MCF 10A (cell line): ENCODE results near the gene TRPM8. TPM values are rescaled to one million over a fixed set of nuclear protein-coding genes. Genes with fewer than 3 reads are reported as not detected.

Source experiments
- BruUV-seq: library from RNA; stranded (reverse); fragments of 400-500 nt; replicated peaks from 2 replicates; lab custom pipeline; 2021; lab: Mats Ljungman, UMichigan
- CTCF ChIA-PET: fragments of 300-600 bp; sonication (Branson Sonifier 250); formaldehyde crosslinking; extraction: SDS; loops from one replicate; lab custom pipeline; 2021; ENCODE audit warnings: antibody characterized with exemption, inconsistent platforms; lab: Yijun Ruan, JAX
- POLR2A ChIA-PET: fragments of 300-600, 350-650 bp; sonication (Branson Sonifier 250); formaldehyde crosslinking; extraction: SDS; loops from one replicate; lab custom pipeline; 2020; ENCODE audit warnings: antibody characterized with exemption, inconsistent platforms; lab: Yijun Ruan, JAX
- DNase-seq: peaks from one replicate; pipeline ENCODE4 v3.0.0-alpha.2; 2018; ENCODE audit not compliant: unreplicated experiment
- H3K27ac Mint-ChIP-seq: one replicate; pipeline ENCODE4 v1.8.0; 2022; ENCODE audit warnings: mild to moderate bottlenecking, low read depth, mixed read lengths; ENCODE audit not compliant: unreplicated experiment
- H3K27me3 Mint-ChIP-seq: one replicate; pipeline ENCODE4 v1.8.0; 2022; ENCODE audit warnings: mixed read lengths; ENCODE audit not compliant: insufficient read depth, unreplicated experiment
- H3K36me3 Mint-ChIP-seq: one replicate; pipeline ENCODE4 v1.8.0; 2022; ENCODE audit warnings: mild to moderate bottlenecking, moderate library complexity, mixed read lengths; ENCODE audit not compliant: insufficient read depth, unreplicated experiment
- H3K4me1 Mint-ChIP-seq: one replicate; pipeline ENCODE4 v1.8.0; 2022; ENCODE audit warnings: mixed read lengths; ENCODE audit not compliant: insufficient read depth, unreplicated experiment
- H3K4me3 Mint-ChIP-seq: one replicate; pipeline ENCODE4 v1.8.0; 2022; ENCODE audit warnings: mild to moderate bottlenecking, moderate library complexity, mixed read lengths; ENCODE audit not compliant: unreplicated experiment
- H3K9me3 Mint-ChIP-seq: one replicate; pipeline ENCODE4 v1.8.0; 2022; ENCODE audit warnings: mixed read lengths; ENCODE audit not compliant: unreplicated experiment
- CTCF ChIP-seq: fragments of 200-600 bp; IDR thresholded peaks from one replicate; pipeline ENCODE4 v1.8.0; 2022; ENCODE audit warnings: antibody characterized with exemption, mild to moderate bottlenecking; ENCODE audit not compliant: unreplicated experiment
- intact Hi-C: fragments of 100-400 bp; cut with micrococcal nuclease; formaldehyde crosslinking; loops from 2 replicates; pipeline ENCODE4 v1.14.1; 2022
- total RNA-seq: library from RNA; stranded (reverse); gene quantifications from 2 replicates; pipeline ENCODE4 v1.2.3, GENCODE V29; 2022

The TRPM8 gene
- total RNA-seq, 1 experiment from 2014 or later = not detected

GRCh38 chr2:234006501-234006900 is 89.3 kb downstream of the TRPM8 start:
- H3K27me3 Mint-ChIP-seq = peaks cover 6% of the 10 kb centered on the region
- H3K36me3 Mint-ChIP-seq = no peaks in the 10 kb centered on the region
- POLR2A ChIA-PET = no interaction called here

GRCh38 chr2:234014427-234014826 is 97.3 kb downstream of the TRPM8 start:
- H3K4me3 Mint-ChIP-seq = no peak overlapping the region
- H3K27ac Mint-ChIP-seq = no peak overlapping the region
- H3K36me3 Mint-ChIP-seq = no peaks in the 10 kb centered on the region
- POLR2A ChIA-PET = interaction anchor here (0.6 kb wide), 1 partner anchor 100 kb away, joined by 3 read pairs; no protein-coding TSS in a partner anchor
- H3K27me3 Mint-ChIP-seq = peaks cover 12% of the 10 kb centered on the region
- intact Hi-C loops = no loop called here
- CTCF ChIA-PET = no interaction called here
- no TSS peak for BruUV-seq
- H3K9me3 Mint-ChIP-seq = no peaks in the 10 kb centered on the region
- DNase-seq = no peak
- no peaks in the 10 kb centered on the region for H3K4me1 Mint-ChIP-seq
- TF ChIP-seq CTCF = no peak

More at GRCh38 chr2:234006501-234006900, 89.3 kb downstream of the TRPM8 start:
- DNase-seq = no peak
- Mint-ChIP-seq H3K4me3 (no peak overlapping the region), H3K9me3 (no peaks in the 10 kb centered on the region), H3K4me1 (peaks cover 11% of the 10 kb centered on the region), H3K27ac (no peak overlapping the region)
- TF ChIP-seq CTCF = no peak
- no TSS peak for BruUV-seq
- CTCF ChIA-PET = interaction anchor here (0.7 kb wide), 1 partner anchor 396 kb away, joined by 3 read pairs; no protein-coding TSS in a partner anchor
- intact Hi-C loops = no loop called here

- Mint-ChIP-seq H3K4me3 (no peak overlapping the region), H3K4me1 (no peaks in the 10 kb centered on the region), H3K27me3 (peaks cover 12% of the 10 kb centered on the region), H3K9me3 (no peaks in the 10 kb centered on the region), H3K27ac (no peak overlapping the region), H3K36me3 (no peaks in the 10 kb centered on the region)
- no peak for TF ChIP-seq CTCF
- no peak for DNase-seq
- ChIA-PET POLR2A (no interaction called here), CTCF (no interaction called here)
- BruUV-seq = no TSS peak
- intact Hi-C loops = no loop called here
Observed at GRCh38 chr2:234015861-234016260, 98.7 kb downstream of the TRPM8 start.

- ChIA-PET POLR2A (no interaction called here), CTCF (no interaction called here)
- H3K4me3 Mint-ChIP-seq = no peak overlapping the region
- BruUV-seq = no TSS peak
- H3K36me3 Mint-ChIP-seq = no peaks in the 10 kb centered on the region
- no peak for TF ChIP-seq CTCF
- no peaks in the 10 kb centered on the region for H3K4me1 Mint-ChIP-seq
- no peak for DNase-seq
- H3K9me3 Mint-ChIP-seq = no peaks in the 10 kb centered on the region
- peaks cover 12% of the 10 kb centered on the region for H3K27me3 Mint-ChIP-seq
- intact Hi-C loops = no loop called here
- H3K27ac Mint-ChIP-seq = no peak overlapping the region
Observed at GRCh38 chr2:234019896-234020295, 102.7 kb downstream of the TRPM8 start.
